CD4-positive, CD25-positive, alpha-beta regulatory T cell (primary cell): ENCODE data around the gene CXCR6. TPM values are rescaled to one million over a fixed set of nuclear protein-coding genes. Genes with fewer than 3 reads are reported as not detected.
"Not testable (repeated sequence)": the region's sequence is repeated elsewhere in the genome, so short reads cannot be mapped to it uniquely, and the experiment has no call there.

Experiments used
- ATAC-seq, 2 donors: fragments of 150-1000 bp; cut with Tn5 transposase; one replicate each; pipeline ENCODE4 v1.10.0; 2021; ENCODE audit warnings: low read depth in 2 of 2, moderate number of reproducible peaks in 2 of 2, moderate library complexity in 1 of 2
- DNase-seq, 3 donors: peaks; one replicate each; pipeline versions ENCODE4 v3.0.0 to v3.0.0-alpha.2; 2012 to 2022; ENCODE audit warnings: mixed read lengths in 1 of 3
- H3K27ac ChIP-seq: one replicate; pipeline ENCODE4 v1.7.0; 2013; ENCODE audit warnings: mild to moderate bottlenecking, low read length; ENCODE audit not compliant: insufficient read depth, poor library complexity, severe bottlenecking
- H3K27me3 ChIP-seq: one replicate; pipeline ENCODE4 v1.7.0; 2013; ENCODE audit warnings: low read length; ENCODE audit not compliant: control insufficient read depth, insufficient read depth
- H3K36me3 ChIP-seq: one replicate; pipeline ENCODE4 v1.7.0; 2013; ENCODE audit warnings: mild to moderate bottlenecking, low read length, moderate library complexity; ENCODE audit not compliant: control insufficient read depth, insufficient read depth
- H3K4me1 ChIP-seq: 2 replicates; pipeline ENCODE4 v1.7.0; 2013; ENCODE audit warnings: mild to moderate bottlenecking, low read length; ENCODE audit not compliant: insufficient read depth, control insufficient read depth, poor library complexity, severe bottlenecking
- H3K4me3 ChIP-seq: one replicate; pipeline ENCODE4 v1.7.0; 2013; ENCODE audit warnings: low read depth, mild to moderate bottlenecking, low read length, moderate library complexity
- H3K9me3 ChIP-seq, 2 experiments: 1 replicate in 1 of 2; 2 replicates in 1 of 2; pipeline ENCODE4 v1.7.0; 2013; ENCODE audit warnings: low read length in 2 of 2, mild to moderate bottlenecking in 1 of 2, moderate library complexity in 1 of 2; ENCODE audit not compliant: control insufficient read depth in 2 of 2
- H3K27ac Mint-ChIP-seq, 3 donors: one replicate each; pipeline ENCODE4 v1.8.0; 2020 to 2022; ENCODE audit warnings: mild to moderate bottlenecking in 3 of 3, mixed read lengths in 3 of 3, moderate library complexity in 2 of 3
- H3K27me3 Mint-ChIP-seq: one replicate; pipeline ENCODE4 v1.8.0; 2022; ENCODE audit warnings: mild to moderate bottlenecking, mixed read lengths
- H3K36me3 Mint-ChIP-seq: one replicate; pipeline ENCODE4 v1.8.0; 2020; ENCODE audit warnings: mixed read lengths
- H3K4me1 Mint-ChIP-seq, 4 donors: one replicate each; pipeline ENCODE4 v1.8.0; 2020 to 2022; ENCODE audit warnings: mixed read lengths in 4 of 4, mild to moderate bottlenecking in 1 of 4
- H3K4me3 Mint-ChIP-seq, 4 donors: one replicate each; pipeline ENCODE4 v1.8.0; 2020 to 2022; ENCODE audit warnings: mild to moderate bottlenecking in 4 of 4, mixed read lengths in 4 of 4, moderate library complexity in 3 of 4
- H3K9me3 Mint-ChIP-seq, 7 donors: one replicate each; pipeline ENCODE4 v1.8.0; 2020 to 2022; ENCODE audit warnings: mixed read lengths in 7 of 7, mild to moderate bottlenecking in 3 of 7, moderate library complexity in 2 of 7
- polyA plus RNA-seq, 4 donors: library from polyadenylated mRNA; unstranded; fragments of 300-500 nt; fragmentation: Illumina TruSeq; gene quantifications; one replicate each; pipeline ENCODE4 v1.2.3, GENCODE V29; 2021
- total RNA-seq: library from RNA; stranded (reverse); gene quantifications from one replicate; pipeline ENCODE4 v1.2.3, GENCODE V29; 2022

The CXCR6 gene
- total and polyA plus RNA-seq, 5 donors from 2014 or later, result 23.7 to 40.3 (median 25.5) TPM

- peak overlapping the region; percentile 65 to 97 (median 78) for H3K27ac Mint-ChIP-seq
These were observed 49.6 kb downstream of the CXCR6 start for GRCh38 chr3:45992821-45993221.

GRCh38 chr3:45993421-45994027 lies 50.3 kb downstream of the CXCR6 start:
- peak overlapping the region; percentile 62 to 88 (median 76) for H3K4me3 Mint-ChIP-seq
- H3K36me3 ChIP-seq, result no peaks in the 10 kb centered on the region
- H3K4me3 ChIP-seq, result peak overlapping the region; percentile 81
- peak overlapping the region; percentile 93 for H3K27ac ChIP-seq
- no peaks in the 10 kb centered on the region for H3K9me3 Mint-ChIP-seq
- H3K27ac Mint-ChIP-seq, result peak overlapping the region; percentile 65 to 97 (median 78)
- peak; percentile 9 to 69 (median 30) for DNase-seq
- peak; percentile 15 to 18 for ATAC-seq
- H3K9me3 ChIP-seq, result no peaks in the 10 kb centered on the region
- peaks cover 11% of the 10 kb centered on the region for H3K36me3 Mint-ChIP-seq
- peaks cover 23 to 71% (median 53%) of the 10 kb centered on the region in 4 donors for H3K4me1 Mint-ChIP-seq
- peaks cover 66% of the 10 kb centered on the region for H3K4me1 ChIP-seq
- H3K27me3 Mint-ChIP-seq, result no peaks in the 10 kb centered on the region
- no peaks in the 10 kb centered on the region for H3K27me3 ChIP-seq

More at GRCh38 chr3:45992821-45993221, 49.6 kb downstream of the CXCR6 start:
- H3K36me3 Mint-ChIP-seq, result peaks cover 11% of the 10 kb centered on the region
- no peaks in the 10 kb centered on the region for H3K9me3 Mint-ChIP-seq
- ATAC-seq, result no peak
- Histone ChIP-seq H3K4me3 (peak overlapping the region; percentile 81), H3K9me3 (no peaks in the 10 kb centered on the region), H3K27ac (peak overlapping the region; percentile 56), H3K27me3 (no peaks in the 10 kb centered on the region), H3K4me1 (peaks cover 73% of the 10 kb centered on the region), H3K36me3 (no peaks in the 10 kb centered on the region)
- peaks cover 28 to 78% (median 57%) of the 10 kb centered on the region in 4 donors for H3K4me1 Mint-ChIP-seq
- peak overlapping the region; percentile 62 to 88 (median 76) for H3K4me3 Mint-ChIP-seq
- DNase-seq, result peak in 1 of 3 donors; percentile 43
- no peaks in the 10 kb centered on the region for H3K27me3 Mint-ChIP-seq

- H3K9me3 Mint-ChIP-seq, result no peaks in the 10 kb centered on the region
- Histone ChIP-seq H3K4me1 (peaks cover 55% of the 10 kb centered on the region), H3K9me3 (no peaks in the 10 kb centered on the region), H3K27ac (peak overlapping the region; percentile 93), H3K4me3 (peak overlapping the region; percentile 81), H3K27me3 (no peaks in the 10 kb centered on the region), H3K36me3 (no peaks in the 10 kb centered on the region)
- DNase-seq, result peak in 2 of 3 donors; percentile 33 to 66
- no peaks in the 10 kb centered on the region for H3K27me3 Mint-ChIP-seq
- peaks cover 19 to 61% (median 43%) of the 10 kb centered on the region in 4 donors for H3K4me1 Mint-ChIP-seq
- H3K36me3 Mint-ChIP-seq, result peaks cover 9% of the 10 kb centered on the region
- ATAC-seq, result no peak
- H3K4me3 Mint-ChIP-seq, result peak overlapping the region; percentile 88 to 95 (median 93)
- H3K27ac Mint-ChIP-seq, result peak overlapping the region; percentile 87 to 97 (median 91)
These were observed 51.4 kb downstream of the CXCR6 start for GRCh38 chr3:45994419-45995235.

- ATAC-seq (peak; percentile 96 to 97), DNase-seq (peak; percentile 84 to 94 (median 86))
- Histone ChIP-seq H3K27me3 (no peaks in the 10 kb centered on the region), H3K36me3 (no peaks in the 10 kb centered on the region), H3K27ac (peak within 1 kb of the TSS; percentile 93), H3K4me1 (peaks cover 49% of the 10 kb centered on the region), H3K4me3 (peak within 1 kb of the TSS; percentile 81), H3K9me3 (no peaks in the 10 kb centered on the region)
- no peaks in the 10 kb centered on the region for H3K9me3 Mint-ChIP-seq
- H3K4me1 Mint-ChIP-seq, result peaks cover 12 to 53% (median 34%) of the 10 kb centered on the region in 4 donors
- H3K27me3 Mint-ChIP-seq, result no peaks in the 10 kb centered on the region
- peak within 1 kb of the TSS; percentile 88 to 95 (median 93) for H3K4me3 Mint-ChIP-seq
- H3K36me3 Mint-ChIP-seq, result peaks cover 1% of the 10 kb centered on the region
- H3K27ac Mint-ChIP-seq, result peak within 1 kb of the TSS; percentile 87 to 97 (median 91)
These were observed 52.2 kb downstream of the CXCR6 start, which contains the start of gene FYCO1 for GRCh38 chr3:45995236-45996192. TSS of gene FYCO1 (minus strand) at chr3:45995824. CDS start at chr3:45984910, 10,914 bp downstream.

- peaks cover 12 to 36% (median 20%) of the 10 kb centered on the region in 4 donors for H3K4me1 Mint-ChIP-seq
- not testable (repeated sequence) for H3K36me3 Mint-ChIP-seq, DNase-seq, H3K9me3 ChIP-seq, H3K4me3 ChIP-seq, H3K27ac ChIP-seq, H3K36me3 ChIP-seq, H3K27ac Mint-ChIP-seq, ATAC-seq, H3K9me3 Mint-ChIP-seq, H3K27me3 Mint-ChIP-seq, H3K27me3 ChIP-seq
- H3K4me3 Mint-ChIP-seq, result peak overlapping the region in 1 of 4 donors; percentile 88
- H3K4me1 ChIP-seq, result peaks cover 34% of the 10 kb centered on the region
These were observed 54.2 kb downstream of the CXCR6 start for GRCh38 chr3:45997499-45997898.

- H3K27ac ChIP-seq, result no peak overlapping the region
- peaks cover 29% of the 10 kb centered on the region for H3K4me1 ChIP-seq
- DNase-seq (no peak), ATAC-seq (no peak)
- no peaks in the 10 kb centered on the region for H3K27me3 ChIP-seq
- no peaks in the 10 kb centered on the region for H3K36me3 ChIP-seq
- no peak overlapping the region for H3K4me3 ChIP-seq
- Mint-ChIP-seq H3K4me3 (peak overlapping the region in 1 of 4 donors; percentile 66), H3K27me3 (no peaks in the 10 kb centered on the region), H3K27ac (no peak overlapping the region), H3K36me3 (no peaks in the 10 kb centered on the region), H3K4me1 (peaks cover 10 to 32% (median 17%) of the 10 kb centered on the region in 4 donors), H3K9me3 (no peaks in the 10 kb centered on the region)
- H3K9me3 ChIP-seq, result no peaks in the 10 kb centered on the region
These were observed 54.7 kb downstream of the CXCR6 start for GRCh38 chr3:45997942-45998341.
